ENCODE measurements around the gene EML6. TPM values are rescaled to one million over a fixed set of nuclear protein-coding genes. Genes with fewer than 3 reads are reported as not detected.

Gene EML6
- polyA plus RNA-seq, 1 donor (not counting 4 experiments of a cell fraction or from before 2014, with no cell fraction given): 0.96 TPM

DNA sequence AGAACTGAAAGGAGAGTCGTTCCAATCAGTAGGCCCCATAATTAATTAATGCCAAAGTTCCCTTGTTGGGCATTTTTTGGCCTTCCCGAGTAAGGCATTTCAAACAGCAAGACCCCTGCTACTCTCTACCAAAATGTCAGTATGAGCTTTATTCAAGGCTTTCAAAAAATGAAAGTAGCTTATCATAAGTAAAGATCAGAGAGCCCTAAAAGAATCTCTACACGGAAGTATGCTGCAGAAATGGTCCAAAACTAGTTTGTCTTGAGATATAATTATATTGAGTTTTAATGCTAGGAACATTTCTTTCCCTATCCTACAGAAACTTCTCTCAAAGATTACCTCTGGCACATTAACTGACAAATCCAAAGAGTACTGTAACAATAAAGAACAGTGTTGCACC is 282.8 kb downstream of the EML6 start:
- Histone ChIP-seq H3K9me3 (ENCODE audit: control insufficient read depth, low read depth, low read length) (no peaks in the 10 kb centered on the region), H3K4me3 (ENCODE audit: control insufficient read depth in 2 of 3, extremely low read depth in 1 of 3, insufficient read depth in 2 of 3, low read depth in 1 of 3, low read length in 3 of 3) (no peak overlapping the region), H3K4me1 (ENCODE audit: control insufficient read depth, extremely low read depth, insufficient read depth, low read length) (peaks cover 57% of the 10 kb centered on the region), H4K20me1 (ENCODE audit: control insufficient read depth, extremely low read depth, insufficient read depth, low read length) (peaks cover 7% of the 10 kb centered on the region), H3K79me2 (ENCODE audit: control insufficient read depth, insufficient read depth, low read length) (peaks cover 100% of the 10 kb centered on the region), H3K9me1 (ENCODE audit: control insufficient read depth, extremely low read depth, insufficient read depth, low read length) (no peaks in the 10 kb centered on the region), H3K36me3 (ENCODE audit: control insufficient read depth in 2 of 2, extremely low read depth in 1 of 2, insufficient read depth in 2 of 2, low read length in 2 of 2) (peaks cover 0 to 3% of the 10 kb centered on the region in 2 experiments), H3K27ac (ENCODE audit: control insufficient read depth, insufficient read depth, low read length) (no peak overlapping the region), H3K9ac (ENCODE audit: control insufficient read depth, extremely low read depth, insufficient read depth, low read length) (no peak overlapping the region), H3K27me3 (ENCODE audit: control insufficient read depth, extremely low read depth, insufficient read depth, low read length) (no peaks in the 10 kb centered on the region), H2AFZ (ENCODE audit: control insufficient read depth, low read length) (no peak overlapping the region), H3K4me2 (ENCODE audit: control insufficient read depth, extremely low read depth, insufficient read depth, low read depth, low read length) (peak overlapping the region; percentile 50)
- dilution Hi-C loops (cut with MboI; ENCODE audit: extremely low pct_ligation_motif_present, low sequenced_read_pairs): no loop called here
- DNase-seq (ENCODE audit: low read depth, low spot score) (no peak), FAIRE-seq (no peak)
- TF ChIP-seq, protein P1, sequence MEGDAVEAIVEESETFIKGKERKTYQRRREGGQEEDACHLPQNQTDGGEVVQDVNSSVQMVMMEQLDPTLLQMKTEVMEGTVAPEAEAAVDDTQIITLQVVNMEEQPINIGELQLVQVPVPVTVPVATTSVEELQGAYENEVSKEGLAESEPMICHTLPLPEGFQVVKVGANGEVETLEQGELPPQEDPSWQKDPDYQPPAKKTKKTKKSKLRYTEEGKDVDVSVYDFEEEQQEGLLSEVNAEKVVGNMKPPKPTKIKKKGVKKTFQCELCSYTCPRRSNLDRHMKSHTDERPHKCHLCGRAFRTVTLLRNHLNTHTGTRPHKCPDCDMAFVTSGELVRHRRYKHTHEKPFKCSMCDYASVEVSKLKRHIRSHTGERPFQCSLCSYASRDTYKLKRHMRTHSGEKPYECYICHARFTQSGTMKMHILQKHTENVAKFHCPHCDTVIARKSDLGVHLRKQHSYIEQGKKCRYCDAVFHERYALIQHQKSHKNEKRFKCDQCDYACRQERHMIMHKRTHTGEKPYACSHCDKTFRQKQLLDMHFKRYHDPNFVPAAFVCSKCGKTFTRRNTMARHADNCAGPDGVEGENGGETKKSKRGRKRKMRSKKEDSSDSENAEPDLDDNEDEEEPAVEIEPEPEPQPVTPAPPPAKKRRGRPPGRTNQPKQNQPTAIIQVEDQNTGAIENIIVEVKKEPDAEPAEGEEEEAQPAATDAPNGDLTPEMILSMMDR (optimal IDR thresholded peaks at IDR 0.05 in 1 of 3, IDR thresholded peaks at IDR 0.05 in 1 of 3, conservative IDR thresholded peaks at IDR 0.05 in 1 of 3; ENCODE audit: extremely low read depth in 1 of 3, insufficient read depth in 2 of 3, low read length in 3 of 3): no peak
- TF ChIP-seq EZH2 (IDR thresholded peaks at IDR 0.05; ENCODE audit: low read length): no peak

DNA sequence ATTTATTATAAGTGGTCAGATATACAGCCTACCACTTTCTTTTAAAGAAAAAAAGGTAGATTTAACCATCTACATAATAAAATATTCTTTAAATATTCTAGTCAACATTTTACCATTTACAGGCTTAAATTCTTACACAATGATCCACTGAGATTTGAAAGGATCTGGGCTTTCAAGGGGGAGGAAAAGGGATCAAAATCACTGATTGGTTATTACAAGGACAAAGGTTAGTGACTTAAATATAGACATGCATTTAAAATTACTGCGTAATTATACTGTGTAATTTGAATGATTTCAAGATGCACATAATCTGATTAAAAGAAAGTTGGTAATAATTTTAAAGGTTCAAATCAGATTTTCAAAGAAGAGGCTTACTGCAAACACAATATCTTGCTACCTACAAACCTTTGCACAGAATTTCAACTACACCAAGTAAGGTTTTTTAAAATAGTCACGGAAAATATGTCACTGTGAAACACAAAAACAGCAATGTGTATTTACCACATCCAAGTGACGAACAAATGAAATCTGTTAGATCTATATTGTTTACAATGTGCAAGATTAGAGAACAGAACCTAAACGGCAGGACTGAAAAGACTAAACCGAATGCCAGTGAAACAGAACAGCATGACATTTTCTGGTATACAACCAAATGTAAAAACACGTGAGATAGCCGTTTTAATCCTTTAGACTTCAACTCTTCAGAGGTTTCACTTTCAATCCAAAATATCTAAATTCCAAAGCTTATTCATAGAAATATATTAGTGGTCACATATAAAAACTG is 286.0 kb downstream of the EML6 start:
- H3K27ac ChIP-seq (ENCODE audit: control insufficient read depth, insufficient read depth, low read length): peak overlapping the region; percentile 53

More for the DNA sequence above, 286.0 kb downstream of the EML6 start:
- Histone ChIP-seq H3K79me2 (ENCODE audit: control insufficient read depth, insufficient read depth, low read length) (peaks cover 99% of the 10 kb centered on the region), H3K4me2 (ENCODE audit: control insufficient read depth, extremely low read depth, insufficient read depth, low read depth, low read length) (peak overlapping the region; percentile 80), H2AFZ (ENCODE audit: control insufficient read depth, low read length) (no peak overlapping the region), H3K27me3 (ENCODE audit: control insufficient read depth, extremely low read depth, insufficient read depth, low read length) (no peaks in the 10 kb centered on the region), H3K4me1 (ENCODE audit: control insufficient read depth, extremely low read depth, insufficient read depth, low read length) (peaks cover 75% of the 10 kb centered on the region), H3K9me1 (ENCODE audit: control insufficient read depth, extremely low read depth, insufficient read depth, low read length) (no peaks in the 10 kb centered on the region), H4K20me1 (ENCODE audit: control insufficient read depth, extremely low read depth, insufficient read depth, low read length) (peaks cover 10% of the 10 kb centered on the region), H3K4me3 (ENCODE audit: control insufficient read depth in 2 of 3, extremely low read depth in 1 of 3, insufficient read depth in 2 of 3, low read depth in 1 of 3, low read length in 3 of 3) (peak overlapping the region in 2 of 3 experiments; percentile 20 to 34), H3K36me3 (ENCODE audit: control insufficient read depth in 2 of 2, extremely low read depth in 1 of 2, insufficient read depth in 2 of 2, low read length in 2 of 2) (peaks cover 0 to 3% of the 10 kb centered on the region in 2 experiments), H3K9ac (ENCODE audit: control insufficient read depth, extremely low read depth, insufficient read depth, low read length) (peak overlapping the region; percentile 3), H3K9me3 (ENCODE audit: control insufficient read depth, low read depth, low read length) (no peaks in the 10 kb centered on the region)
- DNase-seq (ENCODE audit: low read depth, low spot score) (no peak), FAIRE-seq (no peak)
- dilution Hi-C loops (cut with MboI; ENCODE audit: extremely low pct_ligation_motif_present, low sequenced_read_pairs): no loop called here
- TF ChIP-seq, protein P1 (optimal IDR thresholded peaks at IDR 0.05 in 1 of 3, IDR thresholded peaks at IDR 0.05 in 1 of 3, conservative IDR thresholded peaks at IDR 0.05 in 1 of 3; ENCODE audit: extremely low read depth in 1 of 3, insufficient read depth in 2 of 3, low read length in 3 of 3): no peak
- TF ChIP-seq EZH2 (IDR thresholded peaks at IDR 0.05; ENCODE audit: low read length): no peak

Measured in keratinocyte (primary cell).